ENCODE results near the gene CAB39. TPM values are rescaled to one million over a fixed set of nuclear protein-coding genes. Genes with fewer than 3 reads are reported as not detected.

Gene CAB39
- 55.7 and 60.0 TPM in 2 replicates for total RNA-seq

DNA sequence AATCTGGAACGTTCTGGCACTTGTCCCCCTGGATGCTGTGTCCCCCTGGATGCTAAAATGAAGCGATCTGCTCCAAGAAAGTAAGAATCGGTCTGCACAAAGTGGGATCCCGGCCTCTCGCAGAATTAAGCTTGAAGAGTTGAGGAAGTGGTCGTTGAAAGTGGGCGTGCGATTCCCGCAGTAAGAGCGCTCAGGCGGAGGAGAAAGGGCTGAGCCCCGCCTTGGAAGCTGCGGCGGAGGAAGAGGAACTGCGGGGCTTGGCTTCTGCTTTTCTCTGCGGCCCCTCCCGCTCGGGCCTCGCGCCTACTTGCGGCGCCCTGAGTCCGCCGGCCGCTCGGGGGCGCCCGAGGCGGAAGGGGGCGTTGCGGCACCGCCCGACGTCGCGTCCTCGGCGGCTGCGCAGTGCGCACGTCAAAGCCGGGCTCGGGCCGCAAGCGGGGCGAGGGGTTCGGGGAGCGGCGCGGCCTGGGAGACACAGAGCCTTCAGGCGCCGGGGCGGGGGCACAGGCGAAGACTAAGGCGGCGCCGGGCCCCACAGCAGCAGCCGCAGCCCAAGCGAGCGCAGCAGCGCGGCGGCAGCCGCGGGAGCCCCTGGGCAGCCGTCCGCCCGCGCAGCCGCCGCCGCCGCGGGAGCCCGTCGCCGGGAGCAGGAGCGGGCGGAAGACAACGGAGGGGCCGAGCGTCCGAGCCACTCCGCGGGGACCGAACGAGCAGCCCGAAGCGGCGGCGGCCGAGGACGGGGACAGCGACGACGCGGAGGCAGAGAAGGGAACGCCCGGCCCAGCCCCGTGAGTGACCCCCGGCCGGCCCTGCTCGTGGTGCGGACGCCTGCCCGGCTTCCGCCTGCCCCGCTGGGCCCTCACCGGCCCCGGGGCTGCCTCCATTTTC lies at the start of gene CAB39:
Gene CAB39 (plus strand): TSS at position 400 of the 888 bp plus-strand sequence. CDS start 47,160 bp downstream, outside the sequence.

DNA sequence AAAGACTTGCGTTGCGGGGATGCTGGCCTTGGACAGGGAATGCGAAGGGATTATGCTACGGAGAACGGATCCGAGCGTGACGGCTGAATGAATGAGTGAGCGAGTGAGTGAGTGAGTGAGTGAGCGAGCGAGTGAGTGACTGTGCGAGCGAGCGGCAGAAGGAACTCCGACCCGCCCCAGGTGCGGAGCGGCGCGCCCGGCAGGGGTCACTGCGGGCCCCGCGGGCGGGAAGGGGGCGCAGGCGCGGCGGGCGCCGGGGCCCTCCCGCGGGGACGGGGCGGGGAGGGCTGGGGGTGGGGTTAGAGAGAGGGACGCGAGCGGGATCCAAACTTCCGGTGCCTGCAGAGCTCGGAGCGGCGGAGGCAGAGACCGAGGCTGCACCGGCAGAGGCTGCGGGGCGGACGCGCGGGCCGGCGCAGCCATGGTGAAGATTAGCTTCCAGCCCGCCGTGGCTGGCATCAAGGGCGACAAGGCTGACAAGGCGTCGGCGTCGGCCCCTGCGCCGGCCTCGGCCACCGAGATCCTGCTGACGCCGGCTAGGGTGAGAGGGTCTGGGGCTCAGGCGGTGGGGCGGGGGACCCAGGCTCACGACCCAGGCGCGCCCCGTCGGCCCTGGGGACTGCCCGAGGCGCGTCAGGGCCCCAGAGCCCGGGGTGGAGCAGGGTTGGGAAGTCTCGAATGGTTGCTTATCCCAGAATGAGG lies 152.1 kb downstream of the CAB39 start, which contains the start of gene ITM2C:
Gene ITM2C (plus strand): TSS at position 338 of the 702 bp plus-strand sequence. CDS start 84 bp downstream, at position 422.

Other genes with a start within 250 kb of the CAB39 start
- 1.9 and 3.2 TPM in 2 replicates for gene ITM2C, start 152.1 kb downstream of the CAB39 start, total RNA-seq
- not detected in 2 replicates for gene GPR55, start 212.4 kb downstream of the CAB39 start, total RNA-seq